ENCODE data around the gene OTULIN. TPM values are rescaled to one million over a fixed set of nuclear protein-coding genes. Genes with fewer than 3 reads are reported as not detected.

OTULIN gene
- total and polyA plus RNA-seq, 11 donors, result 7.6 to 42.0 (median 27.1) TPM

GRCh38 chr5:14744296-14745187 lies 80.0 kb downstream of the OTULIN start:
- no peaks in the 10 kb centered on the region for H3K27me3 ChIP-seq
- WGBS, 4 donors, result 59 to 73% (median 68%) methylated on average over 13 to 14 of the region's 14 CpGs
- DNase-seq (peak in 1 of 5 donors; percentile 57), ATAC-seq (peak; percentile 66 to 78 (median 70))
- H3K4me1 ChIP-seq, result peaks cover 0 to 41% (median 16%) of the 10 kb centered on the region in 12 donors
- H3K4me3 ChIP-seq, result no peak overlapping the region
- no peaks in the 10 kb centered on the region for H3K9me3 ChIP-seq
- peak overlapping the region in 10 of 12 donors; percentile 24 to 78 (median 56) for H3K27ac ChIP-seq
- TF ChIP-seq CTCF (IDR thresholded peaks at IDR 0.05) (no peak), POLR2A (IDR thresholded peaks at IDR 0.05) (no peak)
- intact Hi-C loops (cut with DNase I), result loop anchor here in 5 of 10 donors (5.0 to 10.0 kb wide), 3 partner anchors 110 to 130 kb away; partner anchors contain the start of gene ANKH (in 4 of the 5)
- peaks cover 0 to 98% (median 73%) of the 10 kb centered on the region in 9 donors for H3K36me3 ChIP-seq

- TF ChIP-seq POLR2A (IDR thresholded peaks at IDR 0.05) (no peak), CTCF (IDR thresholded peaks at IDR 0.05) (no peak)
- H3K9me3 ChIP-seq, result no peaks in the 10 kb centered on the region
- H3K27me3 ChIP-seq, result no peaks in the 10 kb centered on the region
- no peak overlapping the region for H3K4me3 ChIP-seq
- intact Hi-C loops (cut with DNase I), result loop anchor here in 2 of 10 donors (10.0 kb wide), 2 partner anchors 110 to 130 kb away; partner anchors contain the start of gene ANKH (in 1 of the 2)
- 59 to 73% (median 68%) methylated on average over 5 of the region's 5 CpGs for WGBS, 4 donors
- peak; percentile 5 to 48 (median 15) for ATAC-seq
- H3K4me1 ChIP-seq, result peaks cover 0 to 38% (median 9%) of the 10 kb centered on the region in 12 donors
- DNase-seq, result no peak
- H3K36me3 ChIP-seq, result peaks cover 0 to 99% (median 79%) of the 10 kb centered on the region in 9 donors
- H3K27ac ChIP-seq, result peak overlapping the region in 10 of 12 donors; percentile 24 to 78 (median 56)
Observed at GRCh38 chr5:14745188-14745563, 80.7 kb downstream of the OTULIN start.

- H3K27ac ChIP-seq, result peak overlapping the region in 2 of 12 donors; percentile 72 to 78
- 91 to 95% (median 94%) methylated on average over 12 to 14 of the region's 14 CpGs for WGBS, 4 donors
- no peak for ATAC-seq
Observed at GRCh38 chr5:14745753-14746152, 81.2 kb downstream of the OTULIN start.

More at GRCh38 chr5:14745753-14746152, 81.2 kb downstream of the OTULIN start:
- intact Hi-C loops (cut with DNase I), result loop anchor here in 2 of 10 donors (10.0 kb wide), 2 partner anchors 109 to 129 kb away; partner anchors contain the start of gene ANKH (in 1 of the 2)
- Histone ChIP-seq H3K4me1 (peaks cover 0 to 32% (median 4%) of the 10 kb centered on the region in 12 donors), H3K27me3 (no peaks in the 10 kb centered on the region), H3K9me3 (no peaks in the 10 kb centered on the region), H3K36me3 (peaks cover 0 to 99% (median 79%) of the 10 kb centered on the region in 9 donors), H3K4me3 (no peak overlapping the region)
- no peak for DNase-seq
- TF ChIP-seq POLR2A (IDR thresholded peaks at IDR 0.05) (no peak), CTCF (IDR thresholded peaks at IDR 0.05) (no peak)
